Measurements from ENCODE around the gene RESF1.
"Not testable (repeated sequence)": the region's sequence is repeated elsewhere in the genome, so short reads cannot be mapped to it uniquely, and the experiment has no call there.

The RESF1 gene, protein sequence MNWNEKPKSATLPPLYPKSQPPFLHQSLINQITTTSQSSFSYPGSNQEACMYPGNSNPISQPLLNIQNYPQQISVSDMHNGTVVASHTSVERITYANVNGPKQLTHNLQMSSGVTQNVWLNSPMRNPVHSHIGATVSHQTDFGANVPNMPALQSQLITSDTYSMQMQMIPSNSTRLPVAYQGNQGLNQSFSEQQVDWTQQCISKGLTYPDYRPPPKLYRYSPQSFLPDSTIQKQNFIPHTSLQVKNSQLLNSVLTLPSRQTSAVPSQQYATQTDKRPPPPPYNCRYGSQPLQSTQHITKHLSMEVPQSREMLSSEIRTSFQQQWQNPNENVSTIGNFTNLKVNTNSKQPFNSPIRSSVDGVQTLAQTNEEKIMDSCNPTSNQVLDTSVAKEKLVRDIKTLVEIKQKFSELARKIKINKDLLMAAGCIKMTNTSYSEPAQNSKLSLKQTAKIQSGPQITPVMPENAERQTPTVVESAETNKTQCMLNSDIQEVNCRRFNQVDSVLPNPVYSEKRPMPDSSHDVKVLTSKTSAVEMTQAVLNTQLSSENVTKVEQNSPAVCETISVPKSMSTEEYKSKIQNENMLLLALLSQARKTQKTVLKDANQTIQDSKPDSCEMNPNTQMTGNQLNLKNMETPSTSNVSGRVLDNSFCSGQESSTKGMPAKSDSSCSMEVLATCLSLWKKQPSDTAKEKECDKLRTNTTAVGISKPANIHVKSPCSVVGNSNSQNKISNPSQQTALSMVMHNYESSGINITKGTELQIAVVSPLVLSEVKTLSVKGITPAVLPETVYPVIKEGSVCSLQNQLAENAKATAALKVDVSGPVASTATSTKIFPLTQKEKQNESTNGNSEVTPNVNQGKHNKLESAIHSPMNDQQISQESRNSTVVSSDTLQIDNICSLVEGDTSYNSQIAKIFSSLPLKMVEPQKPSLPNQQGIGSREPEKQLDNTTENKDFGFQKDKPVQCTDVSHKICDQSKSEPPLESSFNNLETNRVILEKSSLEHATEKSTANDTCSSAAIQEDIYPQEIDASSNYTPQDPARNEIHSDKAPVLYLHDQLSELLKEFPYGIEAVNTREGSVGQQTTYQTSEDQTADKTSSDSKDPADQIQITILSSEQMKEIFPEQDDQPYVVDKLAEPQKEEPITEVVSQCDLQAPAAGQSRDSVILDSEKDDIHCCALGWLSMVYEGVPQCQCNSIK (N-terminal part only)

DNA sequence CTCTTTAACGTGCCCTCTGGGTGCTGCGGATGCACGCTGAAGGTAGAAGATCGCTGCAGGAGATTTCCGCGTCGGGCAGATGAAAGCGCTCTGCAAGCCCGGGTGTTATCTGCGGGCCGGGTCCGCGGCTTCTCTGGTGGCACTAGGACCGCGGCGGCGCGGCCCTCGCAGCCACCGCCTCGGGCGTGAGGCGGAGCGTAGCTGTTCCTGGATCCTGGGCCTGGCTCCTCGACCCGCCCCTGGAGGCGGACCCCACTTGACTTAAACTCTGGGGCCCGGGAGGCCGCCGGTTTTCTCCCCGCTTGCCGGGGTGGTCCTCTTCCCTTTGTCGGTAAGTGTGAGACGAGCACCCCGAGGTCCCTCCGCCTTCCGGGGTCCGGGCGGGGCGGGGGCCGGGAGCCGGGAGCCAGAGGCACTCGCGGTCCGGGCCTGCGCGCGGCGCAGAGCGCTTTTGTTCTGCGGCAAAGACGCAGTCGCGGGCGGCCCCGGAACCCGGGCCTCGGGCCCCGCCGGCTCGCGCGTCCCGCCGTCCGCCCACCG is at the start of gene RESF1:
RESF1 (plus strand) TSS at position 255 of the 540 bp plus-strand sequence. CDS start 21,541 bp downstream, outside the sequence.
- peak; percentile 88 to 89 for DNase-seq

GRCh38 chr12:31914927-31915326 is 44.3 kb upstream of the RESF1 start:
- no peak for DNase-seq

DNA sequence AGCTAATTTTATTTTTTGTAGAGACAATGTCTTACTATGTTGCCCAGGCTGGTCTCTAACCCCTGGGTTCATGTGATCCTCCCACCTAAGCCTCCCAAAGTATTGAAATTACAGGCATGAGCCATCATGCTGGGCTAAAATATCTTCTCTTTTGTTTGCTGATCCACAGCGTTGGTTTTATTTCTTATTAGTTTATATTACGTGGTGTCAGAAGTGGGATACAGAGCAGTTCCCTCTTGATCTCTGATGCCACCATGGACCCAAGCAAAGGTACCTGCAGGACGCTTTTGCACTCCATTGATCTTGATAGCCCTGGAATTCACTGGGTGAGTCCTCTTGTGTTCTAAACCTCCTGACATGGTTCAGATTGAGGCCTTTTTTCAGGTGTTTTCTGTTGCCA is 43.8 kb upstream of the RESF1 start:
- DNase-seq, result no peak

DNA sequence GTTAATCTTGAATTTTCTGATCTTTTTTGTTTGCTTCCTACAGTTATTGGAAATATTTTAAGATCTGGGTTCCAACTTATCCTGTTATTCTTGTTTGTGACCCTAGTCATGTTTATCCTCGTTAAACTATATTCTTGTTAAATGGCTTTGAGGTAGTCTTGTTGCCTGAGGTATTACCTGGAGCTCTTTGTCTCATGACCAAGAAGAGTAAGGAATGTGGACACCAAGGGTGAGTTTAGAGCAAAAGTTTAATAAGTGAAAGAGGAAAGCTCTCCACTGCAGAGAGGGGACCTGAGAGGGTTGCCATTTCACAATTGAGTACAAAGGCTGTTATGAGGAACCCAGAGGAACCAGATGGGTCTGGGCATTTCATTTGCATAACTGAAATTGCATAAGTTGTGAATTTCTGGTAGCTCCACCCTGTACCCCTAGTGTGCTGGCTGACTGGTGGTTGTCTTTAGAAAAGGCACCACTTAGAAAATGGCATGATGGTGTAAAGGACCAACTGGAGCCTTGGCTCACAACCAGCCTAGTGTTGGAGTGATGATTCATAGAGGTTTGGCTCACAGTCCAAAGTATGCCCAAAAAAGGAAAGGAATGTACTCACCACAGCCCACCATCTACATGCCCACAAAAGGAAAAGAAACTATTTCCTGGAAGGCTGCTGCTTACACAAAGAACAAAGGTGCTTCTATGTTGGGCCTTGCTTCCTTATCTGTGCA is 36.7 kb upstream of the RESF1 start:
- DNase-seq, result no peak

GRCh38 chr12:31923063-31923412 is 36.2 kb upstream of the RESF1 start:
- no peak for DNase-seq

DNA sequence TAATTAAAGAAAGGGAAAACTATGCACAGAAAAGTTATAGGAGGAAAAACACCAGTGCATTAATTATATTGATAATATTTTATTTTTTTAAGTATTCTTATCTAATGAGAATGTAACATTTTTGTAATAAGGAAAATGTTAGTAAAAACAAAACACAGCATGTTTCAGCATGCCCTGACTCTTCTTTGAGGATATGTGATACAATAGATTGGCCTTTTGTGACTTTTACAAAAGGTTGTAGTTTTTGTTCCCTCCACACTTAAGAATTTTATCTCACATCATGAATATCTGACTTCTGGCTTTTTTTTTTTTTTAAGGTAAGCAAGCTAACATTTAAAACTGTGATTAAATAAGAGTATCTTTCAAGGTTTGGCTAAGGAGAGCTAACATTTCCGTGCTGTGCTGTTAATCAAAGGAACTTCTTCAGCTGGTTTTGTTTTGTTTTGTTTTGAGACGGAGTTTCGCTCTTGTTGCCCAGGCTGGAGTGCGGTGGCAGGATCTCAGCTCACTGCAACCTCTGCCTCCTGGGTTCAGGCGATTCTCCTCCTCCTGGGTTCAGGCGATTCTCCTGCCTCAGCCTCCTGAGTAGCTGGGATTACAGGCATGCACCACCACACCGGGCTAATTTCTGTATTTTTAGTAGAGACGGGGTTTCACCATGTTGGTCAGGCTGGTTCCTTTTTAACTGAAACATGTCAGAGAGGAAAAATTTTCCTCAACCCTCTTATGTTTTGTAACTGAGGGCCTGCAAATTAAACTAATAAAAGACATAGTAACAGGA is 30.8 kb upstream of the RESF1 start:
- DNase-seq, result peak; percentile 40 to 52

DNA sequence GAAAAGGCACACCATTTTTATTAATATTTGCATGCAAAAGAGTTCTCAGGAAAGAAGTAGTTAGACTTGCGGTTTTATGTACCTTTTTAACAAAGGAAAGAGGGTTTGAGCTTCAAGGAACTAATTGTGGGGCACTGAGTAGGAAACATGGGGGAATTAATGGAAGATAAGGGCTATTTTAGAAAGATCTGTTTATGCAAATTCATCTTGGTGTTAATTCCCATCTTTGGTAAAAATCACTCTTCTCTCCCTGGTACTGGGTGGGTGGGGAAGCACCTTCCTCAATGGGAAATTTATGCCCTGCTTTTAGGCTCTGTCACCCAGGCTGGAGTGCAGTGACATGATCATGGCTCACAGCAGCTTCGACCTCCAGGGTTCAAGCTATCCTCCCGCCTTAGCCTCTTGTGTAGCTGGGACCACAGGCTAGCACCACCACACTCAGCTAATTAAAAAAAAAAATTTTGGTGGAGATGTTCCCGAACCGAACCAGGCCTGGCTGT is 30.1 kb upstream of the RESF1 start:
- DNase-seq, result peak in 1 of 2 donors; percentile 58

DNA sequence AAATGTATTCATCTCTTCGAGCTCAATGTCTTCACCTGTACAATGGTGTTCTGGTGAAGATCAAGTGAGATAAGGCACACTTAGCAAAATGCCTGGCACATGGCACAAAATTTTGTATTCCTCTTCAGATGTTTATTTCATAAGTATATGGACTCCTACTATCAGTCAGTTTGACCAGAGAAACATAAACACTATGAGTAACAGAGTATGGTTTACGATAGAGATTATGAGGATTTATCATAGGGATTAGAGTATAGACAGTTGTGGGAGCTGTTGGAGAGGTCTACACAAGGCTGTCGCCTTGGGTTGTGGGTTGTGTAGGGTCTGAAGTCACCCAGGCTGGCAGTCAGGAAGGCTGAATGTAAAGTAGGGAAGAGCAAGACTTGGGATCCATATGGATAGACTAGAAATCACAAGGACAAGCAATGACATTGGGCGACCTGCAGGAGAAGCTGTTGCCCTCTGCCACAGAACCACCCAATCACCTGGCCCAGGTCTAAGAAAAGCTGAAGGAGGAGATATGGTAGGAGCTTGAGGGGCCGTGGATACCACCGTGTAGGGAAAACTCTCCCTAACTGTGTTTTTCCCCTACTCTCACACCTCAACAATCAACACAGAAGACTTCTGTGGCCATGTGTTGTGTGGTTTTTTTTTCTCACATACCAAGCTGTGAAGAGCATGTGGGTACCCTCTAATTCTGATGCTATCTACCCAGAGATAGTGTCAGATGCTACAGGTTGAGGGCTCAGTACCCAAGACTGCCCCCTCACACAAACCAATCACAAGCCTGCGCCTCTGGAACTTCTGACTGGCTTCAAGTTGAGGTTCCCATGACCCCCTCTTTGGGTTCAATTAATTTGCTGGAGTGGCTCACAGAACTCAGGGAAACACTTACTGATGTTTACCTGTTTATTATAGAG is 27.2 kb upstream of the RESF1 start:
- DNase-seq, result peak; percentile 12 to 52

GRCh38 chr12:31944299-31944698 is 14.9 kb upstream of the RESF1 start:
- DNase-seq, result no peak

DNA sequence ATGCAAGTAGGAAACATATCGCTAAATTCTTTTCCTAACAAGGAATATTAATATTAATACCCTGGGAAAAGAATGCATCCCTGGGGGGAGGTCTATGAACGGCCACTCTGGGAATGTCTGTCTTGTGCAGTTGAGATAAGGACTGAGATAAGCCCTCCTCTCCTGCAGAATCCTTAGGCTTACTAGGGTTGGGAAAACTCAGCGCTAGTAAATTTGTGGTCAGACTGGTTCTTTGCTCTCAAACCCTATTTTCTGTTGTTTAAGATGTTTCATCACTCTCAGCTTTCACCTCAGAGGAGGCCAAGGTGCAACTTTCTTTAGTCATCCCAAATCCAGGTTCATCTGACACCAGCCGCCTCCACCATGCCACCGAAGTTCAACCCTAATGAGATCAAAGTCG is 11.2 kb upstream of the RESF1 start:
- no peak for DNase-seq

GRCh38 chr12:31948697-31949359 is 10.4 kb upstream of the RESF1 start:
- not testable (repeated sequence) for DNase-seq

DNA sequence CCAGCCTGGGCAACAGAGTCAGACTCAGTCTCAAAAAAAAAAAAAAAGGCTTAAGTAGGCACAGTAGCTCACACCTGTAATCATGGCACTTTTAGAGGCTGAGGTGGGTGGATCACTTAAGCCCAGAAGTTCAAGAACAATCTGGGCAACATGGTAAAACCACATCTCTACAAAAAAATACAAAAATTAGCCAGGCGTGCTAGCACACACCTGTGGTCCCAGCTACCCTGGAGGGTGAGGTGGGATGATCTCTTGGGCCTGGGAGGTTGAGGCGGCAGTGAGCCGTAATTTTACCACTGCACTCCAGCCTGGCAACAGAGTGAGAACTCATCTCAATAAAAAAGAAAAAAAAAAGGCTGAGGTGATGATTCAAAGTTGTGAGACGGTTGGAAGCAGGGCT is 9.1 kb upstream of the RESF1 start:
- DNase-seq, result no peak

GRCh38 chr12:31950492-31950891 is 8.7 kb upstream of the RESF1 start:
- DNase-seq, result no peak

DNA sequence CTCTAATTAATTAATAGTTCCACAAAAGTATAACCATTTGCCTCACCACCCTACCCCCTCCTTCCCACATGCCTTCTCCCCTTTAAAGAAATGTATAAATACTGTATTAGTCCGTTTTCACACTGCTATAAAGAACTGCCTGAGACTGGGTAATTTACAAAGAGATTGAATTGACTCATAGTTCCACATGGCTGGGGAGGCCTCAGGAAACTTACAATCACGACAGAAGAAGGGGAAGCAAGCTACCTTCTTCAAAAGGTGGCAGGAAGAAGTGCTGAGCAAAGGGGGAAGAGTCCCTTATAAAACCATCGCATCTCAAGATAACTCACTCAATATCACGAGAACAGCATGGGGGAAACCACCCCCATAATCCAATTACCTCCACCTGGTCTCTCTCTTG is 8.2 kb upstream of the RESF1 start:
- no peak for DNase-seq

DNA sequence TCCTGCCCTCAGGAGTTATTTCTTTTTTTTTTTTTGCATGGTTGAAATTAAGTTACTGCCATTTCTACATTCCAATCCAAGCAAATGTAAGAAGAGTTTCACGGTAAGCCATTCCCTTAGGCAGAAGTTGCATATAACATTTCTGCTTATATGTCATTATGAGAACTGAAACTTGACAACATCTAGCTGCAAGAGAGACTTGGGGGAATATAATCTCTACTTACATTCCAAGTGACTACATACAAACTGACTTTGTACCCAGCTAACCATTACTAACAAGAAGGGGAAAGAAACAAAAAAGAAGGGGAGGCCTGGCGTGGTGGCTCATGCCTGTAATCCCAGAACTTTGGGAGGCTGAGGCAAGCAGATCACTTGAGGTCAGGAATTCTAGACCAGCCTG is 7.3 kb upstream of the RESF1 start:
- DNase-seq, result no peak

DNA sequence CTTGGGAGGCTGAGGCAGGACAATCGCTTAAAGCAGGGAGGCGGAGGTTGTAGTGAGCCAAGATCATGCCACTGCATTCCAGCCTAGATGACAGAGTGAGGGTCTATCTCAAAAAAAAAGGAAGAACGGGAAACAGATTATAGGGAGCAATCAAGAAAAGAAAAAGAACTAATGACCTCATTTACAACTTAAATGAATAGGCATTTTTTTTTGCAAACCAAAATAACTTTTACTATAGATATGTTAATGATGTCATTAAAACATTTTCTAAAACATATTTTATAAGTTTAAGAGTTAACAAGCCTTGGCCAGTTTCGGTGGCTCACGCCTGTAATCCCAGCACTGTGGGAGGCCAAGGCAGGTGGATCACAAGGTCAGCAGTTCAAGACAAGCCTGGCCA is 6.8 kb upstream of the RESF1 start:
- DNase-seq, result no peak

DNA sequence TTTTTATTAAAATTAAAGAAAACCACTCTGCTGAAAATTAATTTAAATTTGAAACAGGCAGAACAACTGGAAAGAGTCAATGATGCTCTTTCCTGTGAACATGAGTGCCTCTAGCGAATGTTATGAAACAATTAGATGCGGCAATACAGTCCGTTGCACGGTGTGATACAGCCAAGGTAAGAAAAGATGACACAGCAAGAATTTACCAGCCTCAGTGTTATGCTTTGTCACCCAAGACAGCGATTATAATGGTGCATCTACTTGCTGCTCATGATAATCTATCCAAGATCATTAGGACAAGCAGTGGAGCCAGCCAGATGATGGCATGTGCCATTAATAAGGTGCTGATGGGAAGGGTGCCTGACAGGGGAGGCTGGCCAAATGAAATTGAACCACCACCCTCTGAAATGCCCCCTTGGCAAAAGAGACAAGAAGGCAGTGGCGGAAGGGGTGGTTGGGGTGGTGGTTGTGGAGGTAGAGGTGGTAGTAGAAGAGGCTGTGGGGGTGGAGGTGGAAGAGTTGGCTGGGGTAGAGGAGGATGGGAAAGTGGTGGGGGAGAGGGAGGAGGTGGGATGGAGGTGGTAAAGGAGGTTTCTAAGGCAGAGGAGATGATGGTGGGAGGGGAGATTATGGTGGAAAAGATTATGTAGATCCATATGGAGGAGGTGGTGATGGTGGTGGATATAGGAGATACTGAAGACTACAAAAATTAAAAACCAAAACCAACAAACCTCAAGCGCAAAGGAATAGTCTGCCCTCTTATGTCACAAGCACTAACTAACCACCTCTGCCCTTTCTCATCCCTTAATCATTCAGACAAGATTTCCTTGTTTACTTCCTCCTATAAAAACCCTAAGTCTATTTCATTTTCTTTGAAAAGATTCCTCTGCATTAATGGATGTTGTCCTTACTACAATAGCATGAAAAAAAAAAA is 4.0 kb upstream of the RESF1 start:
- no peak for DNase-seq

DNA sequence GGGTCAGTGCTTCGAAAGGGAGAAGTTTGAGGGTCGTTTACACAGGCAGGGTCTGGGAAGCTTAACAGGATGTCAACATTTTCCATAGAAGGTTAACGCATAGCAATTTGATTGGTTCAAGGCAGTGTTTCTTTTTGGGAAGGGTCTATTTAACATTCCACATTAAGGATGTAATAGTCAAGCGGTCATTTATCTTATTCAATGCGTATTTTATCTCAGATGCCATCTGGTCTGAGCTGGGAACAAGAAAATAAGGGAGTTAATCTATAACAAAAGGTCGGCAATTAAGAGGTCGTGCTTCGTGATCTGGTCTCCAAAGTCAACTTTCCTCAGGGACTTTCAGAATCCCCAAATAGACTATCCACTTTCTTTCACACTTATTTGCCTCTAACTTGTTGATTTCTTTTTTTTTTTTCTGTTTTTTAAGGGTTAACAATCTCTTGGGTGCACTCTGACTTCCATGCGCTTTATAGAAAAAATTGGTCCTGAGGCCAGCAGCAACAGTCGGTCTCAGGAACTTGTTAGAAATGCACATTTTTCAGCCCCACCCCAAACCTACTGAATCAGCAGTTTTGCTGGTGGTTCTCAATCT is 550 bp upstream of the RESF1 start:
- no peak for DNase-seq

Measured in CD4-positive, alpha-beta T cell treated with Interleukin-4 for 1 hour (primary cell).